NAMALWA (cell line): ENCODE data around the gene TP53RK.

Experiments
- DNase-seq: peaks from one replicate; pipeline ENCODE4 v3.0.0-alpha.2; 2015; ENCODE audit warnings: low spot score

TP53RK gene

DNA sequence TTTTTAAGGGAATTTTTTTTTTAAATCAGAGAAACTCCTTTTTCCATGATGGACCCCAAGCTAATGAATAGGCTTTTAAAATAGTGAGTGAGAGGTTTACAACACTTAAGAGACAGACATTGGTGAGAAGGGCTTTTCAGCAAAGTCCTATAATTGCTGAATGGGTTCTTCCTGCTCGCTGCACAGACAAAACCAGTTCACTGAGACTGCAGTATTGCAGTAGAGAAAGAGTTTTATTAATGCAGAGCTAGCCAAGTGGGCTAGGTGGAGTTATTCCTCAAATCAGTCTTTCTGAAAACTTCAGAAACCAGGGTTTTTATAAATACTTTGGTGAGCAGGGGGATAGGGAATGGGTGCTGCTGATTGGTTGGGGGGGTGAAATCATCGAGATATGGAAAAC lies 17.0 kb upstream of the TP53RK start:
- no peak for DNase-seq

DNA sequence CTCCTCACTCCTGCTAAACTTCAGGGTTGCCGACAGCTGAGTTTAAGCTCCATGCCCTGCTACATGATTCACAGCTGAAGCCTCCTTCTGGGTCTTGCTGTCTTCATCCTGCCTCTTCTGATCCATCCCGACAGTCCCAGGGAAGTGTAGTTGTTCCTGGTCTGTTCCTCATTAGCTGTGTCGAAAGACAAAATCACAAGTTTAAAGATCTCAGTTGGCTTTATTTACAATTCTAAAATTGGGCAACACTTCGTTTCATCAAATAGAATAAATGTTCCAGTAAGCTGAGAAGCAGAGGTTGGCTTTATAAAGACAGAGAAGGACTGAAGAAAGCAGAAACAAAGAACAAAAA lies 16.1 kb upstream of the TP53RK start:
- DNase-seq: no peak

DNA sequence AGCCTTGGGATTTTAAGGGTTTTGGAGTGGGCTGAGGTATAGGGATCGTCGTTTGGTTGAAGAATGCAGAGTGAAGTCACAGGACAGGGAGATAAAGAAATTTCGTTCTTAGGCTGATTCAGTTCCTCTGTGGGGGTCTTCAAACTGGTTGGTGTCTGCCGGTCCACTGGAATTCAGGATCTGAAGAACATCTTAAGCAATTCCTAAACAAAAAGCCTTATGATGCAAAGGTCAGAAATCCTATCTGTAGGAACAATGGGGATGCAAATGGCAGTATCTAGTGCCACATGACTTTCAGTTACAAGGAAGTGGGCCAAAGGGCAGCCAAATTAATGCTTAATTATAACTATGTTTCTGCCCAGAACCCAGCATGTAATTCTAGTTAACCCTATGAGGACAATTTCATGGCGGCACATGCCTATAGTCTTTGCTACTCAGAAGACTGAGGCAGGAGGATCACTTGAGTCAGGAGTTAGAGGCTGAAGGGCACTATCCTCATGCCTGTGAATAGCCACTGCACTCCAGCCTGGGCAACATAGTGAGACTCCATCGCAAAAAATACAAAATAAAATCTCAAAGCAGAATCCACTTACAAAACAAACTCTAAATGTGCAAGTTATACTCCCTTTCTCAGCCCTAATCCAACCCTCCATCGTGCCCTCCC lies 15.6 kb upstream of the TP53RK start:
- no peak for DNase-seq

DNA sequence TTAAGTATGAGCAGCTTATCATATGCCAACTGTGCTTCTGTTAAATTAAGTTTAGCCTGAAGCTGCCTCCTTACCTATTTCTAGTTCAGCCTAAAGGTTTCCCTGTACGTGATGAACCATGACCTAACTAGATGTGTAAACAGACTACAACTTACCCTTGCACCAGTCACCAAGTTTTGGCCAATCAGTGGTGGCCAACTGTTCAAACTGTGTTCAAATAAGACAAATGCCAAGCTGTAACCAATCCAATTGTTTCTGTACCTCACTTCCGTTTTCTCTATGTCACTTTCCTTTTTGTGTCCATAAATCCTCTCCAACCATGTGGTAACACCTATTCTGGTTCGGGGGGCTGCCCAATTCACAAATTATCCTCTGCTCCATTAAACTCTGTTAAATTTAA lies 14.2 kb upstream of the TP53RK start:
- DNase-seq: no peak

DNA sequence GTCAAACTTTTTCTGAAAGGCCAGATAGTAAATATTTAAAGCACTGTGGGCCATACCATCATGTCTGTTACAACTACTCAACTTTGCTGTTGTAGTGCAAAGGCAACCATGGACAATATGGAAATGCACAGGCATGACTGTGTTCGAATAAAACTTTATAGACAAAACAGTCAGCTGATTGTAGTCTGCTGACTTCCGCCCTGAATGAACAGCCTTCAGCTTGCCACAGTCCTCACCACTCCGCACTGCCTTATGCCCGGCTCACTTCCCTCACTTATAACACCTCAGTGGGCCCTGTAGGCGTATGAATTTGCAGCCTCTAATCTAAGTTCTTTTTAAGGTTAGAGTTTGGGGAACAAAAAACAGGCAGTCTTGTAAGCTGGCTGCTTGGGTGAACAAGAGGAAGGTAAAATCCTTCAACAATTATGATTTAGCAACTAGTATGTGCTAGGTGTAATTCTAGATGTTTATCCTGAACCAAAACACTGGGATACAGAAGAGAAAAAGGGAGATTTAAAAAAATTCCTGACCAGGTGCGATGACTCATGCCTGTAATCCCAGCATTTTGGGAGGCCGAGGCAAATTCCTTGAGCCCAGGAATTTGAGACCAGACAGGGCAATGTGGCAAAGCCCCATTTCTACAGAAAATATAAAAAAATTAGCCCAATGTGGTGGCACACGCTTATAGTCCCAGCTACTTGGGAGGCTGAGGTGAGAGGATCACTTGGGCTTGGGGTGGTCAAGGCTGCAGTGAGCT lies 13.4 kb upstream of the TP53RK start:
- no peak for DNase-seq

DNA sequence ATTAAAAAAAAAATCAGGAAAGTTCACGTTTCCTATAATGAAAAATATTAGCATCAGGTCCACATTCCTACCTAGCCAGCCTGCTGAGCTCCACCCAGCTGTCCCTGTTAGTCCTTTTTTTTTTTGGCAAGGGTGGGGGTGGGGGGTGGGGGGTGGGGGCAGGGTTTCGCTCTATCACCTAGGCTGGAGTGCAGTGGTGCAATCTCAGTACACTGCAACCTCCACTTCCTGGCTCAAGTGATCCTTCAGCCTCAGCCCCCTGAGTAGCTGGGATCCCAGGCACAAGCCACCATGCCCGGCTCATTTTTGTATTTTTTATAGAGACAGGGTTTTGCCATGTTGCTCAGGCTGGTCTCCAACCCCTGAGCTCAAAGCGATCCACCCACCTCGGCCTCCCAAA lies 12.7 kb upstream of the TP53RK start:
- DNase-seq: no peak

DNA sequence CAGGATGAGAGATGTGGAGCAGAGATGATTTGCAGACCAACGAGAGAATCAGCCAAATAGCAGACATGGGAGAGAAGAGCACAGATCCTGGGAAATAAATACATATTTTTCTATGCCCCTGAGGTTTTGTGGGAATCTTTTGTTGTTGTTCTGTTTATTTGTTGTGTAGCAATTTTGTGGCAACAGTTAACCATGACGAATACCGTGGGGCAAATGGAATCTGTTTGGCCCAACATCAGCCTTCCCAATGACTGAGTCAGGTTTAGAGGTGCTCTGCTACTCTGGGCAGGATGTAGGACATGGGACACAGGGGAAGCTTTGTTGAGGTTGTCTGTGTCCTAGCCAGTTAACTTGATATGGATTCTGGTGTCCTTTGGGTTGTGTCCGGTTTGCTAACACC lies 12.3 kb upstream of the TP53RK start:
- no peak for DNase-seq

DNA sequence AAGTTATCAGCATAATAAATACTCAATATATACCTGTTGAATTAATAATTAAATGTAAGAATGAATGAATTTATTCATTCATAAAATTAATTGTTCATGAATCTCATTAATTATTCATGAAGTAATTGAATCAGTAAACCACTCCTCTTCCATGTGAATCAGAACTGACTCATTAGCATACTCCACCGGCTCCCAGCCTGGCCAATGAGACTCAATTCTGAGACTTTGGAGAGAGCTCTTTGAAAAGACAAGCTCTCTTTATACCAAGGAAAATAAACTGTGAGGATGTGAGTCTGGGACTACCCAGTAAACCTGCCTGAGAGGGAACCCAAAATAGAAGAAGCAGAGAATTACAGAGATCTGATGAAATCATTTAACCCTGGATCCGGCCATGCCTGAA lies 11.8 kb upstream of the TP53RK start:
- no peak for DNase-seq

DNA sequence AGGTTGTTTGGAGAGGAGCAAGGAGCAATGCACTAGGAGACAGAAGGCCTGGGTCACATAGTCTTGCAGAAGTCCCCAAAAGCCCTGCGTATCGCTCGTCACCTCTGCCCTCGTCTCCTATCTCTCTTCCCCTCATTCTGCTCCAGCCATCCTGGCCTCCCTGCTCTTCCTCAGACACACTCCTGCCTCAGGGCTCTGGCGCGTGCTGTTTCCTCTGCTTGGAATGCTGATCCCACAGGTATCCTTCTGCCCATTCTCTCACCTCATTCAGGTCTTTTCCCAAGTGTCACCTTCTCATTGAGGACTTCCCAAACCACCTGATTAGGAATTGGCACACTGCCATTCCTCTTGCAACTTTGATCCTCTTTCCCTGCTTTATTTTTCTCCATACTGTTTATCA lies 11.2 kb upstream of the TP53RK start:
- DNase-seq: no peak

DNA sequence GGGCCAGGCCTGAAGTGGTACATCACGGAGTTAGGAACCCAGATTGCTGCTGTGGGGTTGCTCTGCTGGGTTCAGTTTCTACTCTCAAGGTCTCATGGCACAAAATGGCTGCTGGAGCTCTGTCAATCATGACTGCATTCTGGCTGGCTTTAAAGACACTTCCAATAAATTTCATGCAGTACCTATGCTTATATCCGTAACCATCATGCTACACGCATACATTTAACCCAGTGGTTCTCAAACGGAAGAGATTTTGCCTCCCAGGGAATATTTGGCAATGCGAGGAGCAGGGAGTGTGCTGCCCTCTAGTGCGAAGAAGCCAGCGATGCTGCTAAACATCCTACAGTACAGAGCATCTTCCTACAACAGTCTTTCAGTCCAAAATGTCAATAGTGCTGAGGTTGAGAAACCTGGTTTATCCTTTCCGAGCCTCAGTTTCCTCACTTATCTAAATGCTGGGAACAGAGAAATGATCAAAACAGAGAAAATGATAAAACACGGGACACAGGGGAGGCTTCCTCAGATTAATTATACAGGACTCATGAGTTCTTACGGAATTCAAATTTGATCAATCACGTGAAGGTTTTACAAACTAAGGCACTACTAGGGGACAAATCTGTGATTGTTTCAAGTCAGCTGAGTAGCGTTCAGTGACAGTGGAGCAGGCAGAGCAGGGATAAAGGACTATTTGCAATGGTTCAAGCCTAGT lies 10.6 kb upstream of the TP53RK start:
- peak; percentile 50 for DNase-seq

DNA sequence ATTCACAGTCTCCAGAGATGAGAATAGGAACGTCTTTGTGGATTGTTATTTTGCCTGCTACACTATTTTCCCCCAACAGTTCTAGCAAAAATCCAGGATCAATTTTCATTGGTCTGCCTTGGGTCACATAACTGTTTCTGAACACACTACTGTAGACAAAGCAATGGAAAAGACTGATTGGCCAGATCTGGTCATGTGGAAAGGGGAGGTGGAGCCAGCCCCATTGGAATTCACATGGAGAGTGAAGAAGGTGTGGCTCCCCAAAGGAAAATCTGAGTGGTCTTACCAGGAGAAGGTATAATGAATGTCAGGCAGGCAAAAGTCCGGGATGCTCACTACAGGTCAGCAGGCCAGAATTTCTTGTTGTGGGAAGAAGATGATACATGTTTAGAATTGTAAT lies 9.5 kb upstream of the TP53RK start:
- no peak for DNase-seq

DNA sequence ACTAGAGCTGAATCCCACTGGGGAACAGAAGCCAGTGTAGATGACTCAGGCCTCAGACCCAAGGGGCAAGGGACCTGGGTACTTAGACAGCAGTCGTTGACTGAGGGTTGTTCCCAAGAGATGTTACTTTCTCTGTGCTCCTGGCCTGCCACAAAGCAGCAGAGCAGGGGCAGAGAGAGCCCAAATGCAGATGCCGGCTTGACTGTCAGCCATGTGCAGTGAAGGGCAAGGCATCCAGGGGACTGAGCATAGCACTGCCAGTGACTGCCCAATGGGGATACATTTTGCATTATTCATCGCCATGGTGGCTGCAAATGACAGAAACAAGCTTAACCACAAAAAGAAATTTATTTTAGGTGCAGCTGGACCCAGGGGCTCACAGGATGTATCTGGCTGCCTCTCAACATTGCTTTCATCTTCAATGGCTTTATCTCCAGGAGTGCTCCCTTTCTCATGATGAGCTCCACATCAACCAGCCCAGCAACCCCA lies 7.6 kb upstream of the TP53RK start:
- no peak for DNase-seq

DNA sequence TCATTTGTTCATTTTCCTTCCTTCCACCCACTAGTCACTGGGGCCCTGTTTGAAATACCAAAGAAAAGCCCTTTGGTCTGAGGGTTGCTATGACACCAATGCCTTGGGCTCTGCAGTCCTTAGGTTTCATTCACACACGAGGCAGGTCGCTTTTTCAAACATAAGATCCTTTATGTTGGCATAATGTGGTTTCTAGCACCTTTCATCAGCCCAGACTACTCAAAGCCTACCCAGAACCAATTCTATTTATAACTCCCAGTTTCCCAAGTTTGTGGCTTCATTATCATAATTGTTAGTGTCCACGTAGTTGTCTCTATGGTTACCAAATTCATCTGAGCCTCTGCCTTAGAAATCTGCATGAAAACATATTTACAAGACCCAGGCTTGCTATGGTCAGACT lies 6.6 kb upstream of the TP53RK start:
- no peak for DNase-seq

DNA sequence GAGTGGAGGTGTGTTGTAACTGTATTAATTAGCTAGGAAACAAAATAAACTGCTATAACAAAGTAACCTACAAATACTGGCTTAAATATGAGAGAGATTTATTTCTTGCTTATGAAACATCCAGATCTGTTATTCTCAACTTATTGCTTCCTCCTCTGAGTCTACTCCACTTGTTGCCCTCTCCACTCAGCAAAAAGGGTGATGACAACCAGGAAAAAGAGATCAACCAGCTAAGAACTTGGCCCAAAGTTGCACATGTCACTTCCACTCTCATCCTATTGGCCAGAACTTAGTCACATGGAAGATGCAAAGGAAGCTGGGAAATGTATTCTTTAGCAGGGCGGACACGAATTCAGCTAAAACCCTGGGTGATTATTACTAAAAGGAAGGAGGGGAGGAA lies 5.2 kb upstream of the TP53RK start:
- peak; percentile 85 for DNase-seq

DNA sequence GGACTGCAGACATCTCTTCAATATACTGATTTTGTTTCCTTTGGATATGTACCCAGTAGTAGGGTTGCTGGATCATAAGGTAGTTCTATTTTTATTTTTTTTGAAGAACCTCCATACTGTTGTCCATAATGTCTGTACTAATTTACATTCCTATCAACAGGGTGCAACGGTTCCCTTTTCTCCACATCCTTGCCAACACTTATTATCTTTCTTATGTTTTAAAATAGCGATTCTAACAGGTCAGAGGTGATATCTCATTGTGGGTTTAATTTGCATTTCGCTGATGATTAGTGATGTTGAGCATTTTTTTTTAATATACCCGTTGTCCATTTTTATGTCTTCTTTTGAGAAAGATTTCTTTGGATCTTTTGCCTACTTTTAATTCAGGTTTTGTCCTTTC lies 2.0 kb upstream of the TP53RK start:
- DNase-seq: no peak

DNA sequence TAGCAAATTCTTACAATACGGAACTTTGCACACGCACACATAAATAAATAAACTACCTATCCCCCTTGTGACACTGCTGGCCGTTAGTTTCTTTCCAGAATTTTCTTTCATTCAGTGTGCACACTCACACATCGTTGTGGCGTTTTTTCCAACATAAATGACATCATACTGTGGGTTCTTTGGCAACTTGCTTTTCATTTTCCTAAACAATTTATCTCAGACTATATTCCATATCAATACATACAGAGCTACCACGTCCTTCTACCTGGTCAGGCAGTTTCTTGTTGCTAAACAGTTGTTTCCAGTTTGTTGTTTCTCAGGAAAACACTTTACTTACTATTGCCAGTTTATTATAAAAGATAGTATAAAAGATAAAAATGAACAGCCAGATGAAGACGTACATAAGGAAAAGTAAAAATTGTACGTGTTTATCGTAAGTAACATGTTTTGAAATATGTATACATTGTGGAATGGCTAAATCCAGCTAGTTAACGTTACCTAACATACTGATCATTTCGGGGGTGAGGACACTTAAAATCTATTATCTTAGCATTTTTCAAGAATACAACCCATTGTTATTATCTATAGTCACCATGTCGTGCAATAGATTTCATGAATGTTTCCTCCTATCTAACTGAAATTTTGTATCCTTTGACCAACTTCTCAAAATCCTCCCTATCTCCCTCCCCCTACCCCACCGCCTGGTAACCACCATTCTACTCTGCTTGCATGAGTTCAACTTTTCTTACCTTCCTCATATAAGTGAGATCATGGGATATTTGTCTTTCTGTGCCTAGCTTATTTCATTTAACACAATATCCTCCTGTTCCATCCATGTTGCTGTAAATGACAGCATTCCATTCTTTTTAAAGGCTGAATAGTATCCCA lies 1.2 kb upstream of the TP53RK start:
- no peak for DNase-seq

DNA sequence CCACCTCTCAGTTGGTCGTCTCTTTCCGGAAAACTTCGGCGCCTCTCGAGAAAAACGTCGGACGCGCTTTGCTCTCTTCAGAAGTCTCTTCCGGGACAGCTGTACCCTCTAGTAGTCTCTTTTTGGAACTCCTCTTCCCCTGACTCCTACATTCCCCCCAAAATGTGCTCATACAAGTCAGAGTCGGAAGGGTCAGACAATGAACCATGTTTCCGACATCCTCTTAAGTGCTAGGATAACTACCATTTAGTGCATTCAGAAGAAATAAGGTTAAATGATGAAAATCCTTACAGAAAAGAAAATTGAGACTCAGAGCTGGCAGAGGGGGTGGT lies 476 bp upstream of the TP53RK start:
- DNase-seq: no peak

DNA sequence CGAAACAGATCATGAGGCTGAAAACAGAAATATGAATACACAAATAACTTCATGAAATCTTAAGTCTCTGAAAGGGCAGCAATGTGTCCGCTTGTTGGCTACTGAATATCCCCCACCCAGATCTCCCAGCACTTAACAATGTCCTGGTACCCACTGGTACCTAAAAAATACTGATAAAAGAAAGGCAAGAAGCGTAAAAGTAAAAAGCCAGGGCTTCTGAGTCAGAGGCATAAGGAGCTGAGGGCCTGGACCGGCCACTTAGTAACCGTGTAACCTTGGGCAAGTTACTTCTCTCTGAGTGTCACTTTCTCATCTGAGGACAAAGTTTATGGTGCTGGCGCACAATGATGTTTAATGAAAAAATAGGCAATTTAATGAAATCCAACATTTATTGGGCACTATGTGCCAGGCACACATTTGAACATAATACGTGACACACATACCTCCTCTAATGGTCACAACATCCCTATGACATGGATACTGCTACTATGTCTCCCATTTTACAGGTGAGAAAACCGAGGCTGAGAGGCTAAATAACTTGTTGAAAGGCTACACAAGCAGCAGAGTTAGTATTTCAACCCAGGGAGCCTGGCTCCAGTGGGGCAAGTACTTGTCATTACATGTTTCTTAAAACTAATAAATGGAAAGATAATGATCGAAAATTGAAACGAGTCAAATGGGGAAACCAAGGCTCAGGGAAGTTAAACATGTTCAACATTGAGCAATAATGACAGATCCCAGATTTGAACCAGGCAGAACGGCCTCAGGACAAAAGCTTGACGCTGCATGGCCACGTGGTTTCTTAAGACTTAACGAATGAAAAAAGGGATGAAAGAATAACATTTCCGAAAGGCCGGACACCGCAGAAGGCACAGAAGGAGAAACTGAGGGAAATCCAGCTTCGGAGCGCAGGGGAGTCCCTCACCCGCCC lies 828 bp downstream of the TP53RK start:
- peak; percentile 13 for DNase-seq

DNA sequence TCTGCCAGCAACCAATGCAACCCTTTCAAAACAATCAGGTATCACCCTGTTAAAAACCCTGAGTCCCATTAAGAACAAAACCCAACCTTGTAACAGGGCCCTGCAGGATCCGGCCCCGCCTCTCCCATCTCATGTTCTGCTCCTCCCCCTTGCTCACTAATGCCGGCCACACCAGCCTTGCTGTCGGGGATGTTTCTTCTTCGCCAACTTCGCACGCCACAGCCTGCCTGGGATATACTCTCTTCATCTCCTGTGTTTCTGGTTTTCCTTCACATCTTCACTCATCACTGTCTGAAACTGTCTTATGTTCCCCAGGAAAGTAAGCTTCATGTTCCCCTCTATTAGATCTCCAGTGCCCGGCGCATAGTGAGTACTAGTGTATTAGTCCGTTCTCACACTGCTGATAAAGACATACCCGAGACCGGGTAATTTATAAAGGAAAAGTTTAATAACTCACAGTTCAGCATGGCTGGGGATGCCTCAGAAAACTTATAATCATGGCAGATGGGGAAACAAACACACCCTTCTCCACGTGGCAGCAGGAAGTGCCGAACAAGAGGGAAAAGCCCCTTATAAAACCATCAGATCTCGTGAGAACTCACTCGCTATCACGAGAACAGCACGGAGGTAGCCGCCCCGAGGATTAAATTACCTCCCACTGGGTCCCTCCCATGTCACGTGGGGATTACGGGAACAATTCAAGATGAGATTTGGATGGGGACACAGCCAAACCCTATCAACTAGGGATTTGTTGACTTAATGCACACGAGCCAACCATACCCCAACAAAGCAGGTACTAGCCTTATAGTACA lies 5.1 kb downstream of the TP53RK start:
- DNase-seq: no peak

DNA sequence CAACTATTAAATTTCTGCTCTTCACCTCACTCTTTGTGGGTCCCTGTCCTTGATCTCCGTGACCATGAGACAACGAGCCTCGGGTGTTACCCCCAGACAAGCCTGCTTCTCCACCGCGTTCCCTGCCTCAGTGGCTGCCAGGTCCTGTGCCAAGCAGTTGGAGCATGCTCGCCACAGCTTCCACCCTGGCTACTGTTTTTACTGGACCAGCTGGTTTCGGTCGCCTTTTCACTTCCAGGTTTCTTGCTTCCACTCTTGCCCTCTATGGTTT lies 5.6 kb downstream of the TP53RK start:
- no peak for DNase-seq
